SK-N-SH (cell line): Measurements from ENCODE around the gene COX7A1. TPM values are rescaled to one million over a fixed set of nuclear protein-coding genes. Genes with fewer than 3 reads are reported as not detected.

ENCODE experiments used
- CTCF ChIA-PET: fragments of 300-600, 350-600 bp; formaldehyde crosslinking; extraction: SDS; loops from one replicate; lab custom pipeline; 2021; lab: Yijun Ruan, JAX
- POLR2A ChIA-PET: fragments of 350-600 bp; sonication (Branson Sonifier 250); formaldehyde crosslinking; extraction: SDS; loops from one replicate; lab custom pipeline; 2020; ENCODE audit warnings: antibody characterized with exemption, inconsistent platforms; lab: Yijun Ruan, JAX
- DNase-seq: peaks from one replicate; pipeline ENCODE4 v3.0.0; 2012
- H2AFZ ChIP-seq: fragments of 200-600 bp; sonication (generic); 2 replicates; pipeline ENCODE4 v1.8.1; 2016; ENCODE audit warnings: antibody characterized with exemption, mild to moderate bottlenecking, low read depth
- H3F3A ChIP-seq: fragments of 200-600 bp; sonication (generic); replicated peaks from 2 replicates; pipeline ENCODE3; 2016; ENCODE audit warnings: antibody characterized with exemption, mild to moderate bottlenecking; ENCODE audit not compliant: insufficient read depth
- H3K27ac ChIP-seq, 2 experiments: fragments of 200-500 bp in 1 of 2; fragments of 200-600 bp in 1 of 2; sonication (Bioruptor generic) in 1 of 2; sonication (generic), shearing (Covaris generic) in 1 of 2; 2 replicates each; pipeline versions ENCODE4 v1.5.1 to v1.6.1; 2014 to 2016; ENCODE audit warnings: low read depth in 2 of 2, inconsistent platforms in 1 of 2, low read length in 1 of 2, mild to moderate bottlenecking in 1 of 2, mixed read lengths in 1 of 2
- H3K27me3 ChIP-seq: fragments of 200-600 bp; sonication (generic), shearing (Covaris generic); 2 replicates; pipeline ENCODE4 v1.6.1; 2016; ENCODE audit warnings: mixed run types; ENCODE audit not compliant: insufficient read depth
- H3K36me3 ChIP-seq, 2 experiments: fragments of 200-500 bp in 1 of 2; fragments of 200-600 bp in 1 of 2; sonication (Bioruptor generic) in 1 of 2; sonication (generic) in 1 of 2; replicated peaks in 1 of 2; 2 replicates each; pipeline versions ENCODE3 to v1.5.1; 2014 to 2016; ENCODE audit warnings: low read length in 1 of 2, mild to moderate bottlenecking in 1 of 2; ENCODE audit not compliant: insufficient read depth in 2 of 2, control insufficient read depth in 1 of 2
- H3K4me1 ChIP-seq, 2 experiments: fragments of 200-500 bp in 1 of 2; fragments of 200-600 bp in 1 of 2; sonication (Bioruptor generic) in 1 of 2; sonication (generic), shearing (Covaris generic) in 1 of 2; 2 replicates each; pipeline versions ENCODE4 v1.5.1 to v1.6.1; 2014 to 2016; ENCODE audit warnings: low read depth in 1 of 2, low read length in 1 of 2, mixed run types in 1 of 2; ENCODE audit not compliant: insufficient read depth in 2 of 2, control insufficient read depth in 1 of 2
- H3K4me2 ChIP-seq: fragments of 200-600 bp; sonication (generic), shearing (Covaris generic); 2 replicates; pipeline ENCODE4 v1.6.1; 2017; ENCODE audit warnings: mixed run types
- H3K4me3 ChIP-seq, 2 experiments: fragments of 200-500 bp in 1 of 2; fragments of 200-600 bp in 1 of 2; sonication (Bioruptor generic) in 1 of 2; sonication (generic), shearing (Covaris generic) in 1 of 2; 2 replicates each; pipeline versions ENCODE4 v1.5.1 to v1.8.1; 2014 to 2016; ENCODE audit warnings: low read depth in 2 of 2, inconsistent platforms in 1 of 2, low read length in 1 of 2, mild to moderate bottlenecking in 1 of 2, mixed read lengths in 1 of 2, moderate library complexity in 1 of 2
- H3K79me2 ChIP-seq: fragments of 200-600 bp; sonication (generic); 2 replicates; pipeline ENCODE4 v1.8.1; 2017; ENCODE audit warnings: mild to moderate bottlenecking; ENCODE audit not compliant: insufficient read depth
- H3K9ac ChIP-seq: fragments of 200-600 bp; sonication (generic); 2 replicates; pipeline ENCODE4 v1.6.1; 2017; ENCODE audit warnings: mixed run types
- H3K9me2 ChIP-seq: fragments of 200-600 bp; sonication (generic); 2 replicates; pipeline ENCODE4 v1.6.1; 2017; ENCODE audit warnings: mixed run types
- H3K9me3 ChIP-seq: fragments of 200-600 bp; sonication (generic); 2 replicates; pipeline ENCODE4 v1.6.1; 2017; ENCODE audit warnings: mixed run types, mild to moderate bottlenecking, moderate library complexity
- H4K20me1 ChIP-seq: fragments of 200-600 bp; sonication (generic); 2 replicates; pipeline ENCODE4 v1.6.1; 2017; ENCODE audit warnings: mild to moderate bottlenecking, mixed run types; ENCODE audit not compliant: insufficient read depth
- CHD2 ChIP-seq: fragments of 150-350 bp; IDR thresholded peaks from 2 replicates; pipeline ENCODE4 v1.6.1; 2018; ENCODE audit warnings: low read length; ENCODE audit not compliant: partially characterized antibody
- CTCF ChIP-seq: fragments of 200-600 bp; sonication (generic); IDR thresholded peaks from 2 replicates; pipeline ENCODE4 v1.6.1; 2017; ENCODE audit warnings: antibody characterized with exemption, mild to moderate bottlenecking, moderate library complexity
- EP300 ChIP-seq, 2 experiments: IDR thresholded peaks; 2 replicates each; pipeline versions ENCODE4 v1.4.0 to v1.6.1; 2012; ENCODE audit warnings: borderline replicate concordance in 1 of 2, low read depth in 1 of 2, low read length in 1 of 2
- EZH2phosphoT487 ChIP-seq: fragments of 200-600 bp; sonication (generic); IDR thresholded peaks from 2 replicates; pipeline ENCODE4 v1.6.1; 2017; ENCODE audit warnings: low read depth, mixed run types, mild to moderate bottlenecking, antibody characterized with exemption, moderate library complexity, borderline replicate concordance
- FOSL2 ChIP-seq: IDR thresholded peaks from 2 replicates; pipeline ENCODE4 v1.4.0; 2012; ENCODE audit warnings: low read depth, mild to moderate bottlenecking, moderate library complexity, borderline replicate concordance
- GABPA ChIP-seq: IDR thresholded peaks from 2 replicates; pipeline ENCODE4 v1.4.0; 2012; ENCODE audit warnings: low read depth, mild to moderate bottlenecking
- GATA2 ChIP-seq: sonication (generic); formaldehyde crosslinking; IDR thresholded peaks from 2 replicates; pipeline ENCODE4 v1.5.0; 2020; ENCODE audit warnings: mild to moderate bottlenecking, missing genetic modification reagents
- IRF3 ChIP-seq: fragments of 150-350 bp; IDR thresholded peaks from 2 replicates; pipeline ENCODE4 v1.6.1; 2016; ENCODE audit warnings: mild to moderate bottlenecking, low read depth, low read length
- MAX ChIP-seq: IDR thresholded peaks from 2 replicates; pipeline ENCODE4 v1.4.0; 2012; ENCODE audit warnings: low read depth
- MEF2A ChIP-seq: IDR thresholded peaks from 2 replicates; pipeline ENCODE4 v1.4.0; 2012; ENCODE audit warnings: low read depth, borderline replicate concordance
- RCOR1 ChIP-seq: fragments of 150-350 bp; IDR thresholded peaks from 2 replicates; pipeline ENCODE4 v1.6.1; 2017; ENCODE audit warnings: antibody characterized with exemption, low read length
- SIN3A ChIP-seq: IDR thresholded peaks from 2 replicates; pipeline ENCODE4 v1.6.1; 2012; ENCODE audit warnings: low read depth, mild to moderate bottlenecking, low read length, moderate library complexity, borderline replicate concordance
- TAF1 ChIP-seq: IDR thresholded peaks from 2 replicates; pipeline ENCODE4 v1.6.1; 2012; ENCODE audit warnings: low read depth, mild to moderate bottlenecking, low read length, moderate library complexity, borderline replicate concordance
- TCF12 ChIP-seq: IDR thresholded peaks from 2 replicates; pipeline ENCODE4 v1.4.0; 2012
- USF2 ChIP-seq: fragments of 150-350 bp; IDR thresholded peaks from 2 replicates; pipeline ENCODE4 v1.6.1; 2017; ENCODE audit warnings: antibody characterized with exemption, low read length, low read depth, borderline replicate concordance
- YY1 ChIP-seq: IDR thresholded peaks from 2 replicates; pipeline ENCODE4 v1.4.0; 2012; ENCODE audit warnings: low read depth, mild to moderate bottlenecking
- WGBS: methylation state at CpG from one replicate; pipeline ENCODE4 v1.1.6; 2017; ENCODE audit warnings: low lambda C conversion rate; 5-methylcytosine and 5-hydroxymethylcytosine counted together
- polyA plus RNA-seq, 3 experiments: library from polyadenylated mRNA; depleted of rRNA; stranded (reverse); fragments of >200 nt; gene quantifications; 2 replicates each; pipeline ENCODE4 v1.2.3, GENCODE V29; 2012
- TF ChIP-seq, protein P1 (sequence below): IDR thresholded peaks from 2 replicates; pipeline ENCODE4 v1.4.0; 2012; ENCODE audit warnings: low read depth, borderline replicate concordance

COX7A1 gene
- polyA plus RNA-seq, 1 of the 3 experiments (the other 2 are of a cell fraction), result not detected

DNA sequence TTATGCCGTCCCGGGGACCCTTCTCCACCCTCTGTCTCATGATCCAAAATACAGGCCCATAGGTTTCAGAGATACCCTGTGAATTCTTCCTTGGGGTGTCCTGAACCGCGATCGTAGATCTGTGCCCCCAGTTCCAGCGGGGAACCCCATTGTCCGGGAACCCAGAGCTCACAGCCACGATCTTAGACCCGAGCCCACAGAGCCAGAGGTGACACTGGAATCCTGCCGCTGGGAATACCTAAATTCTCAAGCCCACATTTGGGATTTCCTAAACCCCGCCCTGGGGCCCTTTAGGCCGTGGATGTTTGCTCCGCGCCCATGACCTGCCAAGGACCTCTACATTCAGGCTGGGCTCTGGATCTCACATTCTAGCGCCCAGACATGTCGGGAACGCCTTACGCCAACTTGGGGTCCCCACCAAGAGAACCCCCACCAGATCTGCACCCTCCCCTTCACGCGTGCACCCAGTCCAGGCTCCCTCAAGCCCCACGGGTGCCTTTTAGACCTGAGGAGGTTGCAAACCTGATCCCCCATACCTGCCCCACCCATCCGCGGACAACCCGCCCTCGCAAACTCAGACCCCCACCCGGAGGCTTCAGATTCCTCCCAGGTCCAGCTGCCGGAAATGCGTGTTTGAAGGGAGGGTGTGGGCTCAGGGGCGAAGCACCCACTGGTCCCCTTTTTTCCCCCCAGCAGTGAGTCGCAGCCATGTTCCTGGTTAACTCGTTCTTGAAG lies 11.8 kb downstream of the COX7A1 start:
- peak overlapping the region; percentile 97 for H3K9ac ChIP-seq
- DNase-seq, result peak; percentile 88
- H3F3A ChIP-seq, result peaks cover 19% of the 10 kb centered on the region
- no peaks in the 10 kb centered on the region for H3K27me3 ChIP-seq
- peak overlapping the region; percentile 80 to 90 for H3K4me3 ChIP-seq
- H4K20me1 ChIP-seq, result peaks cover 23% of the 10 kb centered on the region
- peak; percentile 29 for TF ChIP-seq MAX
- no peak for TF ChIP-seq CHD2
- TF ChIP-seq, protein P1, sequence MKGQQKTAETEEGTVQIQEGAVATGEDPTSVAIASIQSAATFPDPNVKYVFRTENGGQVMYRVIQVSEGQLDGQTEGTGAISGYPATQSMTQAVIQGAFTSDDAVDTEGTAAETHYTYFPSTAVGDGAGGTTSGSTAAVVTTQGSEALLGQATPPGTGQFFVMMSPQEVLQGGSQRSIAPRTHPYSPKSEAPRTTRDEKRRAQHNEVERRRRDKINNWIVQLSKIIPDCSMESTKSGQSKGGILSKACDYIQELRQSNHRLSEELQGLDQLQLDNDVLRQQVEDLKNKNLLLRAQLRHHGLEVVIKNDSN, result no peak
- TF ChIP-seq MEF2A, result no peak
- TF ChIP-seq TAF1, result no peak
- no peak for TF ChIP-seq GATA2 (CRISPR knock-in tag)
- no peak for TF ChIP-seq TCF12
- TF ChIP-seq RCOR1, result no peak
- 0 out of 2 replicates have a peak, but pooled peaks have one; percentile 2 for TF ChIP-seq YY1
- TF ChIP-seq EZH2phosphoT487, result no peak
- TF ChIP-seq GABPA, result peak; percentile 59
- no peak; the same call in 1 of the 2 replicates for TF ChIP-seq SIN3A
- TF ChIP-seq EP300 (IDR thresholded peaks at IDR 0.05; ENCODE audit: borderline replicate concordance in 1 of 2, low read depth in 1 of 2, low read length in 1 of 2), result no peak
- TF ChIP-seq, all 33 proteins: peak for 3
- Histone ChIP-seq H3K9me3 (no peaks in the 10 kb centered on the region), H3K9me2 (no peaks in the 10 kb centered on the region), H3K4me1 (peaks cover 14% of the 10 kb centered on the region in 2 experiments; a peak in 3 of 4 replicates), H3K4me2 (peak overlapping the region; percentile 89), H3K79me2 (peaks cover 36% of the 10 kb centered on the region), H3K27ac (peak overlapping the region; percentile 82 to 93), H2AFZ (no peak overlapping the region), H3K36me3 (peaks cover 23 to 33% of the 10 kb centered on the region in 2 experiments)
- POLR2A ChIA-PET, result interaction anchor here (1.2 kb wide), 2 partner anchors 13 to 25 kb away, joined by 3 read pairs; partner anchors contain the start of gene TBCB
- WGBS, result 2% methylated on average over 24 of the region's 31 CpGs
- CTCF ChIA-PET, result interaction anchor here (1.0 kb wide), 1 partner anchor 12 kb away, joined by 4 read pairs; no protein-coding TSS in a partner anchor

DNA sequence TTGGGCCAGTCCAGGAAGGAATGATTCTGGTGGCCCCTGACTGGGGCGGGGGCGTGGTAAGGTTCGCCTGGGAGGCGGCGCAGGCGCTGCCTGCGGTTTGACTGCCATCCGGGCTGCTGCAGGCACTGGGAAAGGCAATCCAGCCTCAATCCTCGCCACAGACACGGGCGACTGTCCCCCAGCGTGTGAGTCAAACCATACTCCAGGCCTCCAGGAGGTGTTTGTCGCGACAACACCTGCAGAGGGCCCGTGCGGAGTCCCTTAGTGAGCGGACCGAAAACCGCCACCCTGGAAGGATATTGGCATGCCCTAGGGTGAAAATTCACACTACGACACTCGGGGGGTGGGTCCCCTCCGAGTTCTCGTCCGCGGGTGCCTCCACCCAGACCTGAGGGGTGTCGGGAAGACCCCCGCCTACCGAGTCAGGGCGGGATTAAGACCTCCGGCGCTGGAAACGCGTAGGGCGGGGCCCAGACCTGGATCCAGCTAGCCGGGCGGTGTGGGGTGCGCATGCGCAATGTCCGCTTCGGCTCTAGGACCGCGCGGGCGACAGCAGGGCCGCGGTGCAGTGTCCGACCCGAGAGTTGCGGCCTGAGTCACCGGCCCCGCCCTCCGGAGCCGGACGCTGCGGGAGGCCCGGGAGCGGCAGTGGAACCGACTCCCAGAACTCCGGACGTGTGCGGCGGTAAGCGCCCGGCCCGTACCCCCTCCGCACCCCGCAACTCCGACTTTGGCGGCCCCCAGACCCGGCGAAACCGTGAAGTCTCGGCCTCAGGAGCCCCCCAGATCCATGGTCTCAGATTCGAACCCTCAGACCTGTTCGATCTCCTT lies 12.6 kb downstream of the COX7A1 start, which contains the start of gene CAPNS1:
Gene CAPNS1, plus strand, starts transcription at position 594 of the 831 bp plus-strand sequence. CDS start 946 bp downstream, outside the sequence.
- Histone ChIP-seq H3K4me2 (peak within 1 kb of the TSS; percentile 89), H3K36me3 (peaks cover 16 to 25% of the 10 kb centered on the region in 2 experiments), H3K79me2 (peaks cover 33% of the 10 kb centered on the region), H3K9me3 (no peaks in the 10 kb centered on the region), H3K27ac (peak within 1 kb of the TSS; percentile 87 to 93), H3K27me3 (no peaks in the 10 kb centered on the region), H3K4me1 (peaks cover 14% of the 10 kb centered on the region in 2 experiments; a peak in 3 of 4 replicates), H3K4me3 (peak within 1 kb of the TSS; percentile 80 to 90), H3K9me2 (no peaks in the 10 kb centered on the region), H4K20me1 (peaks cover 23% of the 10 kb centered on the region), H3K9ac (peak within 1 kb of the TSS; percentile 97), H2AFZ (peak within 1 kb of the TSS; percentile 61), H3F3A (peaks cover 19% of the 10 kb centered on the region)
- 2% methylated on average over 28 of the region's 75 CpGs for WGBS
- DNase-seq, result peak; percentile 98
- ChIA-PET CTCF (interaction anchor here (1.6 kb wide), 1 partner anchor 12 kb away, joined by 6 read pairs; no protein-coding TSS in a partner anchor), POLR2A (interaction anchor here (1.2 to 1.5 kb wide), 3 partner anchors 12 to 24 kb away, joined by 3 to 5 read pairs (median 3); partner anchors contain the start of gene TBCB)
- no peak for TF ChIP-seq IRF3
- peak; percentile 14; the same call in 1 of the 2 replicates for TF ChIP-seq TCF12
- TF ChIP-seq CTCF, result peak; percentile 6; the same call in 1 of the 2 replicates
- 0 out of 2 replicates have a peak, but pooled peaks have one; percentile 13 for TF ChIP-seq YY1
- no peak for TF ChIP-seq USF2
- TF ChIP-seq EP300 (IDR thresholded peaks at IDR 0.05; ENCODE audit: borderline replicate concordance in 1 of 2, low read depth in 1 of 2, low read length in 1 of 2), result peak in 1 of 2 experiments; percentile 11; a peak in 1 of 4 replicates
- TF ChIP-seq FOSL2, result peak; percentile 76; the same call in 1 of the 2 replicates
